Measurements from ENCODE around the gene AHNAK. TPM values are rescaled to one million over a fixed set of nuclear protein-coding genes. Genes with fewer than 3 reads are reported as not detected.

Gene AHNAK
- polyA plus RNA-seq, 2 of the 4 experiments (the other 2 are of a cell fraction): 43.3 to 82.0 TPM

DNA sequence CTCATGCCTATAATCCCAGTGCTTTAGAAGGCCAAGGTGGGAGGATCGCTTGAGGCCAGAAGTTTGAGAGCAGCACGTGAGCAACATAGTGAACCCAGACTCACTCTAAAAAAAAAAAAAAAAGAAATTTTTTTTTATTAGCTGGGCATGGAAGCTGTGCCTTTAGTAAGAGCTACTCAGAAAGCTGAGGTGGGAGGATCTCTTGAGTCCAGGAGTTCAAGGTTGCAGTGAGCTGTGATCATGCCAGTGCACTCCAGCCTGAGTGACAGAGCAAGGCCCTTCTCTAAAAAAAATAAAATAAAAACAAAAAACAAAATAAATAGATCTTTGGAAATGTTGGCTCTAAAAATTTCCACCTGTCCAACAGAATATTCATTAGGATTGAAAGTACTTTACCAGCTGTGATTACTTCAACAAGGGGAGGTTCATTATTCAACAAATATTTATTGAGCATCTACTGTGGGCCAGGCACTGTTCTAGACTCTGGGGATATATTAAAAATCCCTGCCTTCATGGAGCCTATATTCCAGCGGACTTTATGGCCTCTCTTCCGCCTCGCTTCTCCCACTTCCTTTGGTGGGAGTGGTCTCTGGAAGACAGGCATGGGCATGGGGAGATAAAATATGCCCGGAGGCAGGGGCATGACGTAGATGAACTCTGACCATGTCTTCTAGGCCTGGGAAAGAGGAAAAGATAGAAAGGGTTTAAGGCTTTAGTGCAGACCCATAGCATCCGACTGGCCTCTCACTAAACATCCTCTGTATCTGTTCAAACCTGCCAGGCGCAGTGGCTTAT lies 47.9 kb downstream of the AHNAK start:
- DNase-seq (ENCODE audit: low read depth in 1 of 2, low spot score in 1 of 2) (no peak), FAIRE-seq (no peak), ATAC-seq (no peak)
- POLR2A ChIA-PET: interaction anchor here (0.7 to 1.2 kb wide), 2 partner anchors 74 to 287 kb away, joined by 3 read pairs; no protein-coding TSS in a partner anchor
- H3K4me1 ChIP-seq: peaks cover 37% of the 10 kb centered on the region
- H3K4me3 ChIP-seq: no peak overlapping the region
- H3K9me3 ChIP-seq: no peaks in the 10 kb centered on the region
- H3K27ac ChIP-seq: peak overlapping the region in 1 of 2 experiments; percentile 63; a peak in 2 of 6 replicates
- WGBS (ENCODE audit: missing lambda C conversion rate): 93% methylated on average over 9 of the region's 9 CpGs
- no peak overlapping the region for H3K4me2 ChIP-seq
- TF ChIP-seq TP53 (CRISPR knock-in tag; IDR thresholded peaks at IDR 0.05) (no peak), HOXB13 (CRISPR knock-in tag; IDR thresholded peaks at IDR 0.05; ENCODE audit: low read depth) (no peak), HOXA7 (CRISPR knock-in tag; IDR thresholded peaks at IDR 0.05) (no peak), CHD4 (IDR thresholded peaks at IDR 0.05; ENCODE audit: borderline replicate concordance) (no peak), NPAS2 (CRISPR knock-in tag; IDR thresholded peaks at IDR 0.05; ENCODE audit: borderline replicate concordance) (no peak), BHLHE40 (IDR thresholded peaks at IDR 0.05; ENCODE audit: low read depth, low read length) (no peak), CEBPB (IDR thresholded peaks at IDR 0.05) (no peak), POLR2A (IDR thresholded peaks at IDR 0.05; ENCODE audit: low read length) (no peak), EHMT2 (IDR thresholded peaks at IDR 0.05; ENCODE audit: low read depth) (no peak), MYC (IDR thresholded peaks at IDR 0.05; ENCODE audit: borderline replicate concordance, low read length) (no peak), KDM5A (IDR thresholded peaks at IDR 0.05) (no peak), GATA3 (IDR thresholded peaks at IDR 0.05; ENCODE audit: borderline replicate concordance) (no peak), EP300 (IDR thresholded peaks at IDR 0.05) (no peak), ZC3H11A (IDR thresholded peaks at IDR 0.05) (no peak)
- TF ChIP-seq, protein P1, sequence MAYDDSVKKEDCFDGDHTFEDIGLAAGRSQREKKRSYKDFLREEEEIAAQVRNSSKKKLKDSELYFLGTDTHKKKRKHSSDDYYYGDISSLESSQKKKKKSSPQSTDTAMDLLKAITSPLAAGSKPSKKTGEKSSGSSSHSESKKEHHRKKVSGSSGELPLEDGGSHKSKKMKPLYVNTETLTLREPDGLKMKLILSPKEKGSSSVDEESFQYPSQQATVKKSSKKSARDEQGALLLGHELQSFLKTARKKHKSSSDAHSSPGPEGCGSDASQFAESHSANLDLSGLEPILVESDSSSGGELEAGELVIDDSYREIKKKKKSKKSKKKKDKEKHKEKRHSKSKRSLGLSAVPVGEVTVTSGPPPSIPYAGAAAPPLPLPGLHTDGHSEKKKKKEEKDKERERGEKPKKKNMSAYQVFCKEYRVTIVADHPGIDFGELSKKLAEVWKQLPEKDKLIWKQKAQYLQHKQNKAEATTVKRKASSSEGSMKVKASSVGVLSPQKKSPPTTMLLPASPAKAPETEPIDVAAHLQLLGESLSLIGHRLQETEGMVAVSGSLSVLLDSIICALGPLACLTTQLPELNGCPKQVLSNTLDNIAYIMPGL (CRISPR knock-in tag; IDR thresholded peaks at IDR 0.05; ENCODE audit: borderline replicate concordance): no peak
- TF ChIP-seq, protein P2, sequence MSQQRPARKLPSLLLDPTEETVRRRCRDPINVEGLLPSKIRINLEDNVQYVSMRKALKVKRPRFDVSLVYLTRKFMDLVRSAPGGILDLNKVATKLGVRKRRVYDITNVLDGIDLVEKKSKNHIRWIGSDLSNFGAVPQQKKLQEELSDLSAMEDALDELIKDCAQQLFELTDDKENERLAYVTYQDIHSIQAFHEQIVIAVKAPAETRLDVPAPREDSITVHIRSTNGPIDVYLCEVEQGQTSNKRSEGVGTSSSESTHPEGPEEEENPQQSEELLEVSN (IDR thresholded peaks at IDR 0.05; ENCODE audit: borderline replicate concordance, low read depth): no peak
- CTCF ChIA-PET: interaction anchor here (0.6 to 13.1 kb wide), 9 partner anchors 9 to 104 kb away, joined by 3 to 143 read pairs (median 17); partner anchors contain the start of gene AHNAK

DNA sequence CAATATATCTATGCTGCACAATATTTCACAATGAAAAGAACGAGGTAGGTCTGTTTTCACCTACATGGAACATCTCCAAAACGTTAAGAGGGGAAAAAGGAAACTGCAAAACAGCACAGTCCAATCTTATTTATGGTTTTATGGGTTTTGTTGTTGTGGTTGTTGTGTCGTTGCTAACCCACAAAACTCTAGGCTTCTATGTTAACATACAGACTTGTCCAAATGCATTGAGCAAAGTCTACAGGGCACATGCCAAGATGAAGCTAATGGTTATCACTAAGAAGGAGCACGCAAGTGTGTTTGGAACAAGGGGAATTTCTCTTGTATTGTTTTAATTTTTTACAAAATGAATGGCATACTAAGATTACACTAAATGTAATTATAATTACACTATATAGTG lies 48.6 kb downstream of the AHNAK start:
- H3K4me3 ChIP-seq: no peak overlapping the region
- H3K4me2 ChIP-seq: peak overlapping the region; percentile 39; the same call in 1 of the 3 replicates
- H3K9me3 ChIP-seq: no peaks in the 10 kb centered on the region
- ChIA-PET CTCF (interaction anchor here (0.8 to 13.1 kb wide), 14 partner anchors 10 to 103 kb away, joined by 3 to 143 read pairs (median 8); partner anchors contain the start of gene AHNAK), POLR2A (no interaction called here)
- TF ChIP-seq EP300 (IDR thresholded peaks at IDR 0.05) (no peak), RNF2 (IDR thresholded peaks at IDR 0.05; ENCODE audit: borderline replicate concordance, low read depth) (no peak), RCOR1 (IDR thresholded peaks at IDR 0.05; ENCODE audit: low read depth, low read length) (no peak), MYC (IDR thresholded peaks at IDR 0.05; ENCODE audit: borderline replicate concordance, low read length) (no peak), TFCP2L1 (CRISPR knock-in tag; IDR thresholded peaks at IDR 0.05) (no peak), CEBPB (IDR thresholded peaks at IDR 0.05) (no peak), NR3C1 (IDR thresholded peaks at IDR 0.05) (no peak), CBX2 (IDR thresholded peaks at IDR 0.05; ENCODE audit: borderline replicate concordance, low read depth) (no peak), EHF (CRISPR knock-in tag; IDR thresholded peaks at IDR 0.05) (no peak), MAZ (IDR thresholded peaks at IDR 0.05; ENCODE audit: borderline replicate concordance, low read depth, low read length) (no peak), HOXB13 (CRISPR knock-in tag; IDR thresholded peaks at IDR 0.05; ENCODE audit: low read depth) (no peak), FOSL2 (IDR thresholded peaks at IDR 0.05) (no peak), FOSL2 (CRISPR knock-in tag; IDR thresholded peaks at IDR 0.05) (no peak), NPAS2 (CRISPR knock-in tag; IDR thresholded peaks at IDR 0.05; ENCODE audit: borderline replicate concordance) (no peak)
- TF ChIP-seq, protein P1 (CRISPR knock-in tag; IDR thresholded peaks at IDR 0.05; ENCODE audit: borderline replicate concordance): no peak
- TF ChIP-seq, protein P3, sequence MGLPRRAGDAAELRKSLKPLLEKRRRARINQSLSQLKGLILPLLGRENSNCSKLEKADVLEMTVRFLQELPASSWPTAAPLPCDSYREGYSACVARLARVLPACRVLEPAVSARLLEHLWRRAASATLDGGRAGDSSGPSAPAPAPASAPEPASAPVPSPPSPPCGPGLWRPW (IDR thresholded peaks at IDR 0.05): no peak
- TF ChIP-seq, protein P4, sequence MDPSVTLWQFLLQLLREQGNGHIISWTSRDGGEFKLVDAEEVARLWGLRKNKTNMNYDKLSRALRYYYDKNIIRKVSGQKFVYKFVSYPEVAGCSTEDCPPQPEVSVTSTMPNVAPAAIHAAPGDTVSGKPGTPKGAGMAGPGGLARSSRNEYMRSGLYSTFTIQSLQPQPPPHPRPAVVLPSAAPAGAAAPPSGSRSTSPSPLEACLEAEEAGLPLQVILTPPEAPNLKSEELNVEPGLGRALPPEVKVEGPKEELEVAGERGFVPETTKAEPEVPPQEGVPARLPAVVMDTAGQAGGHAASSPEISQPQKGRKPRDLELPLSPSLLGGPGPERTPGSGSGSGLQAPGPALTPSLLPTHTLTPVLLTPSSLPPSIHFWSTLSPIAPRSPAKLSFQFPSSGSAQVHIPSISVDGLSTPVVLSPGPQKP (IDR thresholded peaks at IDR 0.05; ENCODE audit: low read depth, low read length): no peak
- TF ChIP-seq, protein P5, sequence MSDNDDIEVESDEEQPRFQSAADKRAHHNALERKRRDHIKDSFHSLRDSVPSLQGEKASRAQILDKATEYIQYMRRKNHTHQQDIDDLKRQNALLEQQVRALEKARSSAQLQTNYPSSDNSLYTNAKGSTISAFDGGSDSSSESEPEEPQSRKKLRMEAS (IDR thresholded peaks at IDR 0.05): no peak
- no peak for ATAC-seq
- no peak for FAIRE-seq
- 78% methylated on average over 4 of the region's 4 CpGs for WGBS (ENCODE audit: missing lambda C conversion rate)
- H3K27ac ChIP-seq: peak overlapping the region; percentile 21 to 65; a peak in 4 of 6 replicates
- H3K4me1 ChIP-seq: peaks cover 36% of the 10 kb centered on the region
- no peak for DNase-seq (ENCODE audit: low read depth in 1 of 2, low spot score in 1 of 2)

Measured in A549 (cell line).